ENCODE results near the gene ANAPC10. TPM values are rescaled to one million over a fixed set of nuclear protein-coding genes. Genes with fewer than 3 reads are reported as not detected.

ANAPC10 gene
- total RNA-seq, 1 experiment from 2014 or later: 26.2 TPM

DNA sequence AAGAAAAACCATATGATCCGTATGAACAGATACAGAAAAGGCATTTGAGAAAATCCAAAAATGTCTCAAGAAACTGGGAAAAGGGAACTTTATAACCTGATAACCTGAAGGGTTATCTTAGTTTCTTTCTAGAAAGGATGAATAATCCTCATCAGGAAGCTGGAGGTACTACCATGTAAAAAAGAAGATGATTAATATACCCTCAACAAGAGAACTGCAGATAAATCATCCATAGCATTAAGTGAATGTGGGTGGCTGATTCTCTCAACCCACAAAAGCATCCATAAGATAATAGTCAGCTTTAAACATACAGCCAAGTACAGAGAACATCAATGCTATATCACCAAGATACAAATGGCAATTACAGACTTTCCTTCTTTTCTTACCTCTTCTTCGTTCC, 26.4 kb downstream of the ANAPC10 start:
- no peak for DNase-seq (ENCODE audit: low read depth)

DNA sequence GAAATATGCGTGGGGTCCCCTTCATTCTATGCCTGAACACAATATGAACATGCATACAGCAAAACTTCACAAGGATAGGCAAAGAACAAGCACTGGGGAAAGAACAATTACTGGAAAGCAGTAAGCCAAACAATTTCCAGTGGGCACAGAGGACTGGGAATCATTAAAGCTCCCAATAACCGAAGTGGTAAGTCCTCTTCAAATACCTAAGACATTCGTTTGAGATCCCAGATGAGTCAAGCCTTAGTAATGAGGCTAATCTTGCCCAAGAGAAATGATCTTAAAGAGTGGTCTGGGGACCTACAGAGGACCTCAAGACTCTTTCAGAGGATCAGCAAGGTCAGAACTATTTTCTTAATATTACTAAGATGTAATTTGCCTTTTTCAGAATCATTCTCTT, 28.6 kb downstream of the ANAPC10 start:
- DNase-seq (ENCODE audit: low read depth): peak; percentile 66

DNA sequence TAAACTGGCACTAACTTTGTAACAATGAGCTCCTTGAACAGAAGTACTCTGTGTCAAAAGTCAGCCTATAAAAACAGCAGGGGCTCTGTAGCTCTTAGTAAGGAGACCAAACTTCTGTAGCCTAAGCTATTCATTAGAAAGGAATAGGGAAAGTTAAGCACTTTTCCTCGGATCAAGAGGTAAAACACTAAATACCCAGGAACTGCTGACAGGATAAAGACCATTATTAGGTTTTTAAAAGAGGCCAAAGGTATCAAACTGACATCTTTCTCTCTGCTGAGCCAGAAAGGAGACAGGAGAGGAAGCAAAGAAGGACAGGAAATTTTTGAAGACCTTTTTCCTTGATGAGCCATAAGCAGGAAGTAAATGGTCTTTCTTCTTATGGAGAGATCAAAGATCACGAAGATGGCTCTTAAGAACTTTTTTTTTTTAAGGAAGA, 31.9 kb downstream of the ANAPC10 start:
- DNase-seq (ENCODE audit: low read depth): peak; percentile 19

DNA sequence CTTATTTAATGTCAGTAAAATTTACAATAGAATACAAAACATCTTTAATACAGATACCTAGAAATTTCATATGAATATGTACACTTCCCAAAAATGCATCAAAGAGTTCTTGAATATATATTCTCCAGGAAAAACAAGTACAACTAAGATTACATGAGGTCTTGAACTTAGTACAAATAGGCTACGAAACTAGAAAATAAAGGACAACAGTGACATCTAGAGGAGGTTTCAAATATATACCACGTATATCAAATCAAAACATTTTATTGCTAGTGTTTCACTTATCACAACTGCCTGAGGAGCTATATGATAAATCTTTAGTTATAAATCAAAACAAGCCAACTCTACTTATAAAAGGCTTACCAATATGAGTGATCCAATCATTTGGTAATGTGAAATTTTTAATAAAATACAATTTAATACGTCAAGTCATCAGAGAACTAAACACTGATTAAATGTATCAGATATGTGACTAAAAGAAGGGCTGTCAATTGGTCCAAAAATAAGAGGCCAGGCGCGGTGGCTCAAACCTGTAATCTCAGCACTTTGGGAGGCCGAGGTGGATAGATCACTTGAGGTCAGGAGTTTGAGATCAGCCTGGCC, 36.6 kb downstream of the ANAPC10 start:
- DNase-seq (ENCODE audit: low read depth): peak; percentile 58

DNA sequence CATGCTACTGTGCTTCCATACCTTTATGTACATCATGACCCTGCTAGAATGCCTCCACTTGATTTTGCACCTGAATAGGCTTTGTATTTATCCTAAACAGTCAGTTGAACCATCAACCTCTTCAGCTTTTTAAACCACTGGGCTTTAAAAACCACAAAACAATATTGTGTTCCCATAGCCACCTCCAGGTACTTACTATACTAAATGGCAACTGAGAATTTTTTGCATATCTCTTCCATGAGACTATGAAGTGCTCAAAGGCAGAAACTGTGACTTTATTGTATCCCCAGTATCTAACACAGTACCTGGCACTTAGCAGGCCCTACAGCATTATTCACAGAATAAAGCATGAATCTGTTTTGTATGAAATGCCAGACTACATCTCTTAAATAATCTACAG, 39.7 kb downstream of the ANAPC10 start:
- no peak for DNase-seq (ENCODE audit: low read depth)

DNA sequence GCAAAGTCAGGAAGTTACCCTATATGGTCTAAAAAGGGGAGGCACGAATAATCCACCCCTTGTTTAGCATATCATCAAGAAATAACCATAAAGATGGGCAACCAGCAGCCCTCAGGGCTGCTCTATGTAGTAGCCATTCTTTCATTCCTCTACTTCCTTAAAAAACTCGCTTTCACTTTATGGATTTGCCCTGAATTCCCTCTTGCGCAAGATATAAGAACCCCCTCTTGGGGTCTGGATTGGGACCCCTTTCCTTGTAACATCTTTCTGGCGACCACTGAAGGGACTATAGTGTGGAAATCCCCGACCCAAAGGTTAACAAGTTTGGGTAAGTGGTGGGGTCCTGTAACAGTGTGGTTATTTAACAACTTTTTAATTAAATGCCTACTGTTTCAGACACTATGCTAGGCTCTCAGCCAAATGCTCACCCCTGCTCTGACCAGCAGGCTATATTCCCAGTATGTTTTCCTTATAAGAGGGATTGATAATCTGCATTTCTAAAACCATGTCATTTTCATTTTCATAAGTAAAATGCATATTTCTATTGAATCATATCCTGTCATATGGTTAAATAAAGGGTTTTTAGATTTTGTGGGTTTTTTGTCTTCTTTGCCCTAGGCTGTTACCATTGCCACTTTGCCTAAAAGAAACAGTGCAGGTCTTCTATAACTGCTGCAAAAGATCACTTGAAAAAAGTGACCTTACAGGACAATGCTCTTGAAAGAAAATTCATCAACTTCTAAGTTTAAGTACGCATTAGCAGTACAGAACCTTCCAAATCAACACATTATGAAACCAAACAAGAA, 41.5 kb downstream of the ANAPC10 start:
- DNase-seq (ENCODE audit: low read depth): no peak

DNA sequence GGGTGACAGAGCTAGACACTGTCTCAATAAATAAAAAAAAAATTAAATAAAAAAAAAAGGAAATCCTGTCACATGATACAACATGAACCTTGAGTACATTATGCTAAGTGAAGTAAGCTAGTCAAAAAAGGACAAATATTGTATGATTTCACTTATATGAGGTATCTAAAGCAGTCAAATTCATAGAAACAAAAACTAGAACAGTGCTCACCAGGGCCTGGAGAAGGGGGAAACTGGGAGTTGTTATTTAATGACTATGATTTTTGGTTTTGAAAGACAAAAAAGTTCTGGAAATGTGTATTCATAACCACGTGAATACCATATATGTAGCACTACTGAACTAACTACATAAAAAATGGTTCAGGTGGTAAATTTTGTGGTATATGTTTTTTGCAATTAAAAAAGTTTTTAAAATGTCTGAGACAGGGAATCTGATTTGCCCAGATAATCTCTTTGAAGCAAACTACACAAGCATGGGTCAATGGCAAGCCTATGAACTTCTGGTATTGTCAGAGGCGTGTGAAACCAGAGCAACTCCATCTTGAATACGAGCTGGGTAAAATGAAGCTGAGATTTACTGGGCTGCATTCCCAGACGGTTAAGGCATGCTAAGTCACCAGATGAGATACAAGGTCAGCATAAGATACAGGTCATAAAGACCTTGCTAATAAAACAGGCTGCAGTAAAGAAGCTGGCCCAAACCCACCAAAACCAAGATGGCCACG, 42.3 kb downstream of the ANAPC10 start:
- DNase-seq (ENCODE audit: low read depth): no peak

DNA sequence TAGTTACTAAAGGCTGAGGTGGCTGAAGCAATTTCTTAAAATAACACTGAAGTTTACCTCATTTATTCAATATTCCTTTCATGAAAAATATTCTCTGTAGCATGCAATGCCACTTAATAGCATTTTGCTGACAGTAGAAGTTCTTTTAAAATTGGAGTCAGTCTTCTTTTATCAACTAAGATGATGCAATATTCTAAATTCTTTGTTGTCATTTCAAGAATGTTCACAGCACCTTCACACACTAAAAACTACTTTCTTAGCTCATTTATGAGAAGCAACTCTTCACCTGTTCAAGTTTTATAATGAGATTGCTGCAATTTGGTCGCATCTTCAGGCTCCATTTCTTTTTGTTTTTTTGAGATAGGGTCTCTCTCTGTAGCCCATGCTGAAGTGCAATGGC, 48.8 kb downstream of the ANAPC10 start:
- no peak for DNase-seq (ENCODE audit: low read depth)

DNA sequence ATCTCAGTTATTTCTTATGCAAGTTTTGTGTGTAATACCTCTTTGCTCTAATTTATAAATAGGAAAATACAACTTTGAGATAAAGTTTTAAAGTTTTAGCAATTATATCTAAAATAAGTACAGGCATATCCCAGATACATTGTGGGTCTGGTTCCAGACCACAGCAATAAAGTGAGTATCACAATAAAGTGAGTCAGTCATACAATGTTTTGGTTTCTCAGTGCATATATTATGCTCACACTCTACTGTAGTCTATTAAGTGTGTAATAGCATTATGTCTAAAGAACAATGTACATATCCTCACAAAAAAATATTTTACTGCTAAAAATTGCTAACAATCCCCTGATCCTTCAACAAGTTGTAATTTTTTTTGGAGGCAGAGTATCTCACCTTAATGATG, 49.2 kb downstream of the ANAPC10 start:
- DNase-seq (ENCODE audit: low read depth): no peak

DNA sequence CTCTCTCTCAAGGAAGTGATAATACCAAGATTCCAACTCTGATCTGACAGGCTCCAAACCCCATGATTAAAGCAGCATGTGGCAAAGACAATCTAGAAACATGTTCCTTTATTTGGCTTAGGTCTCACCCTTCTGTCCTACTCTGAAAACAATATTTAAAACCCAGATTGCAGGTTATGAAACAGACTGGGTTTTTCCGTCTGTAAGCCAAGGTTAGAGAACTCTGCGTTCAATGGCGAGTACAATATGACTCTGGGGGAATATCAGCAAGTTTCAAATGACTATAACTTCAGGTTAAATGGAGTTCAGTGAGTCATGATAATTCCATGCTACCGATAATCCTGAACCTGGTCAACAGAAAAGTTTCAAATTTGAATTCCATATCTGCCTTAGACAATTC, 50.8 kb downstream of the ANAPC10 start:
- DNase-seq (ENCODE audit: low read depth): no peak

DNA sequence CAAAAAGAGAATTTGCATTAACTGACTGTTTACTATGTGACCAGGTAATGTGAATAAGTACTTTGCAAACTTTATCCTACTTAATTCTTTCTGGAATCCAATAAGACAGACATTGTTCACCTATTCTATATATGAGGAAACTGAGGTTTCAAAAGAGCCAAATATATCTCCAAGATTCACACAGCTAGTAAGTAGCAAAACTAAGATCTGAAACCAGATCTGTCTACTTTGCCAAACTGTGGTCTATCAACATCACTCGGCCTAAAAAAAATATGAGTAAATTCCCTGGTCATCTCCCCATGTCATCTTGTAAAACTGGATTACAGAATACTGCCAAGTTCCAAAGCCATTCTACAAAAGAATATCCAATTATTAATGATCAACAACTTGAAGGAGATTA, 52.8 kb downstream of the ANAPC10 start:
- DNase-seq (ENCODE audit: low read depth): peak; percentile 38

DNA sequence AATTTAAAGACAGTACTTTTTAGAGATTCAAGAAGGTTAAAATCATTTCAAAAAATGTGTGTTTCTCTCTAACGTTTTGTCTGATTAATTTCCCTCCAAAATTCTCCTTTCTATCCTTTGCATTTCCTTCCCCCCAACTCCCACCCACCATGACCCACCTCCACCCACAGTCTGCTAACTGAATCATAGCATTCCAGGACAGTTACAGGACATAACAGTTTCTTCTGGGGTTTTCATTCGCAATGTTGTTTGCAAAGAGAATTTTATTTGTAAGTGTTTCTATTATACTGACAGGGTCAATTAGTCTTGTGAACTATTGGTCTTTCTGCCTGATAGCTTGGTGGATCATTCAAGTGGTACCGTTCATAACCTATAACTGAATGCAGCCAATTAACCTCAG, 53.7 kb downstream of the ANAPC10 start:
- peak; percentile 54 for DNase-seq (ENCODE audit: low read depth)

DNA sequence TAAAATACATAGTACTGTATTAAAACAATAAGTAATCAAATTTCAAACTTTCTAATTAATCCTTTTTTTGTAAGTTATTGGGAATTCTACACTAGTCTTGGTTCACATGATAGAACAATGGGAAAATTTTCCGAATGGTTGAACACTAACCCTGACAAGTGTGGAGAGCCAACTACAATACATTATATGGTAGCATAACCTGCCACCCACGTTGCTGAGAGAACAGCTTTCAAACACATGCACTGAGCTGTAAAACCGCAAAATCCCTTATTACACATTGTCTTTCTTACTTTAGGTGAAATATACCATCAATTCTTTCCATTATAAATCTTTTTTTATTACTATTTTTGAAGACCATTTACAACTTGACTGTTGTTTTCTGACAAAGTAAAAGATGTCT, 54.7 kb downstream of the ANAPC10 start:
- DNase-seq (ENCODE audit: low read depth): no peak

DNA sequence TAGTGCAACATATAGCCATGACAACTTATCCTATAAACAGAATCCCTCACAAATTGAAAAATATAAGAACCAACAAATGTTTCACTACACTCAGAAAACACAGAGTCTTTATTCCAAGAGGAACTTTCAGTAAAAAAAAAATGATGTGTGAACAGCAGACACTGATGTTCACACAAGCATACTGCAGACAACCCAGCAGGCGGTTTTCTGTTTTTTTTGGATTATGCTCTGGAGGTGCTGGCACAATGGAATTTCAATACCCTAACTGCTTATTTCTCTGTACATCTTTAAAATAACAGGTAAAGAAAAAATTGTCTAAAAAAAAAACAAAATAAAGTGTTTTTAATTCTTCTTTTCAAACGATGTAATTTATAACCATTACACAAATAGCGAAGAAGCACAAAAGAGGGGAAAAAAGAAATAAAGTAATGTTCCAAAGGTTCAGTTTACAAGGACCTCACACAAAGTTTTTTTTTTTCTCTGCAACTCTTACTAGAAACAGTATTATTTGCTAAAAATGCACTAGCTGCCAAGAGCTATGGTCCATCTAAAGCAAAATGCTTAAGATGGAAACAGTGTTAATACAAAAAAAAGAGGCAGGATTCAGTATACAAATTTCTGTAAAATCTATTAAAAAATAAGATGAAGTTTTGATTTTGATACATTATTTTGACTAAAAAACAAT, 55.3 kb downstream of the ANAPC10 start:
- peak; percentile 35 for DNase-seq (ENCODE audit: low read depth)

DNA sequence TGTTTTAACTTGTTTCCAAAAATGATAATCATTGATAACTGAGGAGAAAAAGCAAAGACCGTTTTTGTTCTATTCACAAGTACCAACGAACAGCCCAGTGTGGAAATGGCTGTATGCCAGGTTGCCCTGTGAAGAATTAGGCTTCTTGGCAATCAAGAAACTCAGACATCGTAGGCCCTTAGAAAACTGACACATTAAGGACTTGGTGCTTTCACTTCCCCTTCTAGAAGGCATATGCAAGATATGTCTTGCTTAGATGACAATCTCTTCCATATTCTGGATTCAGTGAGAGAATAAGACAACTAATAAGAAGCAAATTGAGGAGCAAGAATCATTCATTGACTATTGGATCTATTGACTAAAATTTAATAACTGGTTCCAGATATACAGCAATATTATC, 56.6 kb downstream of the ANAPC10 start:
- no peak for DNase-seq (ENCODE audit: low read depth)

DNA sequence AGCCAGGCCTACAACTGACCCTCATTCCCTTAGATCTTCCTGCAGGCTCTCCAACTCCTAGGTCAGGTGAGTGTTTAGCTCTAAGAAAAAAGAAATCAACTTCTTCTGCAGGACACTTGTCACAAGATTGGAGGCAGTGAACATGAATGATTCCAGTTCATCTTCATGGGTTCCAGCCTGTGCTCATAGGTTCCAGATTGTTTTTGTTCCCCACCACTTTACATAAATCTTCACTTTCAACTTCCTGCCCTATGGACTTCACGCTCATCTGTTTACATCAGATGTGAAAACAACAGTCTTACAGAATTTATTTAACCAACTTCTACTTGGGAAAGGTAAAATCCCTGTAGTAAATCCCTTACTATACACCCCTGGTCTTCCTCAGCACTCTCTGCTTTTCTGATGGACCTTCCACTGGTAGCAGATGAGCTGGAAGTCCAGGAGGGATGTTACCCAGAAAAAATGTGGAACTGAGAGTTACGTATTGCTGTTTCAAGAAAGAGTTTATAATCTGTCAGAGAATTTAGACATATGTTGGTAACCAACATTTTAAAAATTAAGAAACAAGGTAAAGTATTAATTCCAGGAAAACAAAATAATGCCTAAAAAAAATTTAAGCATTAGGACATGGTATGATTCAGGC, 62.4 kb downstream of the ANAPC10 start:
- DNase-seq (ENCODE audit: low read depth): no peak

DNA sequence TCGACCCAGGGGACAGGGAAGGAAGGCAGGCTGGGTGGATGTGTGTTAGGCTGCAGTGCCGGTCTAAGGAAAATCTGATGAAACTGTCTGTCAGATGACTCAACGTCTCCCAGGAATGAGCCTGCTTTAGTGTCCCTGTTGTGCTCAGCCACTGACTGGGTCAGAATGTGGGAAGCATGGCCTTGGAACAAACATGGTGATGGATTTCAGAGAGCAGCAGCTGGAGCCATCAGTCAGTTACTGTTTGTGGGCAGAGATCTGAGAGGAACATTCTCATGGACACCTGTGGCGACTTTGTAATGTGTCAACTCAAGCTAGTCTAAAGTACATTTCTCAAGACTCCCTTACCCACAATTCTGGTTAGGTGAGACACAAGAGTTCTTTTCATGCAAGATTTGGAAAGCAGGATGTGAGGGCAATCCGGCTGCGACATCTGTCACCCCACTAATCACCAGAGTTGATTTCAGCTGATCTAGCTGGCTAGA, 63.2 kb downstream of the ANAPC10 start:
- peak; percentile 100 for DNase-seq (ENCODE audit: low read depth)

DNA sequence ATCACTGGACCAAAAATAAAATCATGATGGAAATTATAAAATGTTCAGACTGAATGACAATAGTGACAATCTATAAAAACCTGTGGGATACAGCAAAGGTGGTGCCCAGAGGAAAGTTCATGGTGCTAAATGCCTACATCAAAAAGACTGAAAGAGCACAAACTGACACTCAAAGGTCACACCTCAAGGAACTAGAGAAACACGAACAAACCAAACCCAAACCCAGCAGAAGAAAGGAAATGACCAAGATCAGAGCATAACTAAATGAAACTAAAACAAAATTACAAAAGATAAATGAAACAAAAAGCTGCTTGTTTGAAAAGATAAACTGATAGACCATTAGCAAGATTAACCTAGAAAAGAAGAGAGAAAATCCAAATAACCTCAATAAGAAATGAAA, 78.7 kb downstream of the ANAPC10 start:
- no peak for DNase-seq (ENCODE audit: low read depth)

DNA sequence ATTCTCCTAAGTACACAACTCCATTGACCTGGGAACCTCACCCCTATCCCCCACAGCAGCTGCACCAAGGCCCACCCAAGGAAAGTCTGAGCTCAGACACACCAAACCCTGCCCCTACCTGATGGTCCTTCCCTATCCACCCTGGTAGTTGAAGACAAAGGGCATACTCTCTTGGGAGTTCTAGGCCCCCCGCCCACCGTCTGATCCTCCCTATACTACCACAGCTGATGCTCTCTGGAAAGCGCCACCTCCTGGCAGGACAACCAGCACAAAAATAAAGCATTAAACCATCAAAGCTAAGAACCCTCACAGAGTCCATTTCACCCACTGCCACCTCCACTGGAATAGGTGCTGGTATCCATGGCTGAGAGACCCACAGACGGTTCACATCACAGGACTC, 83.6 kb downstream of the ANAPC10 start:
- no peak for DNase-seq (ENCODE audit: low read depth)

DNA sequence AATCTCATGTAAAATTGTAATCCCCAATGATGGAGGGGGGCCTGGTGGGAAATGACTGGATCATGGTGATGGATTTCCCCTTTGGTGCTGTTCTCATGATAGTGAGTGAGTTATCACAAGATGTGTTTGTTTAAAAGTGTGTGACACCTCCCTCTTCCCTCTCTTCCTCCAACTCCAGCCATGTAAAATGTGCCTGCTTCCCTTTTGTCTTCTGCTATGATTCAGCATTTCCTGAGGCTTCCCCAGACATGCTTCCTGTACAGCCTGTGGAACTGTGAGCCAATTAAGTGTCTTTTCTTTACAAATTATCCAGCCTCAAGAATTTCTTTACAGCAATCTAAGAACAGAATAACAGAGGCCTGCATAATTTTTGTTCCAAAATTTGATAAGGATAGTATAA, 85.2 kb downstream of the ANAPC10 start:
- DNase-seq (ENCODE audit: low read depth): peak; percentile 59

DNA sequence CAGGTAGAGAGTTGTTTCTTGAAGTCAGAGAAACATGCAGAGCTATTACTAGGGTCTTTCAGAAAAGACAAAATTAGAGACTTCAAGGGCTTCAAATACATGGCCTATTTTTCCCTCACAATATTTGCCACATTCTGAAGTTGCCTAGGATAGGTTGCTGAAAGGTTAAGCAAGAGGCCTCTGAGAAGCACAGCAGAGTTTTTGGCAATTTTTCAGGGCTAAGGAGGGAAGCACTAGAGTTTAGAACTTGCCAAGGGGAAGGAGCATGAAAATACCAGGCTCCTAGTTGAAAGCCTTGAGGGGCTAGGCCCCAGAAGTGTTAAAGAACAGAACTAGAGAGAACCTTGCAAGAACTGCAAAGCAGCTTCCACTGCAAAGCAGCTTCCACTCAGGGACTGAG, 86.4 kb downstream of the ANAPC10 start:
- DNase-seq (ENCODE audit: low read depth): no peak

All from LHCN-M2 (cell line).